Measurements from ENCODE around the gene SYNGAP1. TPM values are rescaled to one million over a fixed set of nuclear protein-coding genes. Genes with fewer than 3 reads are reported as not detected.
"Not testable (repeated sequence)": the region's sequence is repeated elsewhere in the genome, so short reads cannot be mapped to it uniquely, and the experiment has no call there.

SYNGAP1 gene
- total RNA-seq (2014; rRNA removed; shearing (Covaris generic)), result 1.1 and 3.7 TPM in 2 replicates

- no peak for DNase-seq (ENCODE audit: low read depth)
These were observed at the start of gene SYNGAP1 for GRCh38 chr6:33419580-33420490. Gene SYNGAP1 (plus strand): TSS chr6:33420065. CDS start chr6:33420265, 200 bp downstream.

- DNase-seq (ENCODE audit: low read depth), result not testable (repeated sequence)
These were observed 48.0 kb upstream of the SYNGAP1 start for GRCh38 chr6:33371901-33372300.

GRCh38 chr6:33372526-33373123, 47.2 kb upstream of the SYNGAP1 start:
- no peak for DNase-seq (ENCODE audit: low read depth)

- no peak for DNase-seq (ENCODE audit: low read depth)
These were observed 45.6 kb upstream of the SYNGAP1 start for GRCh38 chr6:33373960-33374910.

GRCh38 chr6:33375143-33375671, 44.7 kb upstream of the SYNGAP1 start:
- peak; percentile 79 for DNase-seq (ENCODE audit: low read depth)

GRCh38 chr6:33377171-33377570, 42.7 kb upstream of the SYNGAP1 start:
- no peak for DNase-seq (ENCODE audit: low read depth)

GRCh38 chr6:33379184-33379583, 40.7 kb upstream of the SYNGAP1 start:
- not testable (repeated sequence) for DNase-seq (ENCODE audit: low read depth)

- DNase-seq (ENCODE audit: low read depth), result no peak
These were observed 39.4 kb upstream of the SYNGAP1 start for GRCh38 chr6:33380272-33380981.

GRCh38 chr6:33383427-33384185, 36.3 kb upstream of the SYNGAP1 start:
- no peak for DNase-seq (ENCODE audit: low read depth)

- peak; percentile 54 for DNase-seq (ENCODE audit: low read depth)
These were observed 35.3 kb upstream of the SYNGAP1 start for GRCh38 chr6:33384581-33385020.

GRCh38 chr6:33390173-33390572, 29.7 kb upstream of the SYNGAP1 start:
- no peak for DNase-seq (ENCODE audit: low read depth)

- no peak for DNase-seq (ENCODE audit: low read depth)
These were observed 29.0 kb upstream of the SYNGAP1 start for GRCh38 chr6:33390767-33391277.

GRCh38 chr6:33391278-33391921, 28.5 kb upstream of the SYNGAP1 start, which contains the start of gene KIFC1:
Gene KIFC1 (plus strand): TSS chr6:33391823. CDS start chr6:33391986, 163 bp downstream.
- DNase-seq (ENCODE audit: low read depth), result peak; percentile 100

GRCh38 chr6:33391922-33392594, 27.8 kb upstream of the SYNGAP1 start:
- peak; percentile 69 for DNase-seq (ENCODE audit: low read depth)

GRCh38 chr6:33392595-33392948, 27.3 kb upstream of the SYNGAP1 start:
- no peak for DNase-seq (ENCODE audit: low read depth)

GRCh38 chr6:33392979-33393378, 26.9 kb upstream of the SYNGAP1 start:
- DNase-seq (ENCODE audit: low read depth), result no peak

GRCh38 chr6:33397541-33397940, 22.3 kb upstream of the SYNGAP1 start:
- no peak for DNase-seq (ENCODE audit: low read depth)

GRCh38 chr6:33398601-33399000, 21.3 kb upstream of the SYNGAP1 start:
- not testable (repeated sequence) for DNase-seq (ENCODE audit: low read depth)

GRCh38 chr6:33399881-33400280, 20.0 kb upstream of the SYNGAP1 start:
- DNase-seq (ENCODE audit: low read depth), result not testable (repeated sequence)

All from Daoy (cell line).